Measurements from ENCODE around the gene IL15RA. TPM values are rescaled to one million over a fixed set of nuclear protein-coding genes. Genes with fewer than 3 reads are reported as not detected.
"Not testable (repeated sequence)": the region's sequence is repeated elsewhere in the genome, so short reads cannot be mapped to it uniquely, and the experiment has no call there.

The IL15RA gene
- total RNA-seq, 1 donor from 2014 or later = 24.8 TPM

- TF ChIP-seq, protein P1, sequence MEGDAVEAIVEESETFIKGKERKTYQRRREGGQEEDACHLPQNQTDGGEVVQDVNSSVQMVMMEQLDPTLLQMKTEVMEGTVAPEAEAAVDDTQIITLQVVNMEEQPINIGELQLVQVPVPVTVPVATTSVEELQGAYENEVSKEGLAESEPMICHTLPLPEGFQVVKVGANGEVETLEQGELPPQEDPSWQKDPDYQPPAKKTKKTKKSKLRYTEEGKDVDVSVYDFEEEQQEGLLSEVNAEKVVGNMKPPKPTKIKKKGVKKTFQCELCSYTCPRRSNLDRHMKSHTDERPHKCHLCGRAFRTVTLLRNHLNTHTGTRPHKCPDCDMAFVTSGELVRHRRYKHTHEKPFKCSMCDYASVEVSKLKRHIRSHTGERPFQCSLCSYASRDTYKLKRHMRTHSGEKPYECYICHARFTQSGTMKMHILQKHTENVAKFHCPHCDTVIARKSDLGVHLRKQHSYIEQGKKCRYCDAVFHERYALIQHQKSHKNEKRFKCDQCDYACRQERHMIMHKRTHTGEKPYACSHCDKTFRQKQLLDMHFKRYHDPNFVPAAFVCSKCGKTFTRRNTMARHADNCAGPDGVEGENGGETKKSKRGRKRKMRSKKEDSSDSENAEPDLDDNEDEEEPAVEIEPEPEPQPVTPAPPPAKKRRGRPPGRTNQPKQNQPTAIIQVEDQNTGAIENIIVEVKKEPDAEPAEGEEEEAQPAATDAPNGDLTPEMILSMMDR (IDR thresholded peaks at IDR 0.05) = no peak
- no peak overlapping the region for H3K4me3 ChIP-seq
- no peaks in the 10 kb centered on the region for H3K4me1 ChIP-seq
- intact Hi-C loops (cut with DNase I) = no loop called here
- no peak for DNase-seq (ENCODE audit: low spot score in 2 of 2)
- H3K27me3 ChIP-seq = no peaks in the 10 kb centered on the region
- H3K9me3 ChIP-seq = no peaks in the 10 kb centered on the region
- peaks cover under 1 to 4% of the 10 kb centered on the region in 2 donors for H3K36me3 ChIP-seq
- no peak overlapping the region for H3K27ac ChIP-seq
Measured at GRCh38 chr10:5968037-5968680, 9.2 kb downstream of the IL15RA start.

DNA sequence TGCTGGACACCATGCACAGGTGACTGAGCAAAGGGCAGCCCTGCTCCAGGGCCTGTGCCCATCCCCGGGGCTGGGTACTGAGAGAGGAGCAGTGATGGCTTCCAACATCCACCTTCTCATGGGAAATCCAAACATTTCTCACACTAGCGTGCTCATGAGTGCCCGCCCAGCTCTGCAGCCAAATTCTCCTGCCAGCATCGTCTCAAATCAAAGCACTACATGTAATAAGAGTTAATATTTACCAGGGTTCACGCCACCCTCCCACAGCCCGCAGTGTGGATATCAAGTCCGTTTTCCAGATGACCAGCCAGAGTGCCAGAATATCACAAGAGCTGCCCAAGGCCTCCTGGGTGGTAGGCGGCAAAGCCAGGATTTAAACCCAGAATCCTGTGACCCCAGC lies 12.1 kb downstream of the IL15RA start:
- Histone ChIP-seq H3K9me3 (no peaks in the 10 kb centered on the region), H3K36me3 (peaks cover 6 to 15% of the 10 kb centered on the region in 2 donors), H3K4me1 (no peaks in the 10 kb centered on the region), H3K4me3 (no peak overlapping the region), H3K27ac (no peak overlapping the region), H3K27me3 (no peaks in the 10 kb centered on the region)
- intact Hi-C loops (cut with DNase I) = no loop called here
- peak in 1 of 2 donors; percentile 45 for DNase-seq (ENCODE audit: low spot score in 2 of 2)
- TF ChIP-seq, protein P1 (IDR thresholded peaks at IDR 0.05) = no peak

- H3K27me3 ChIP-seq = no peaks in the 10 kb centered on the region
- TF ChIP-seq, protein P1 (IDR thresholded peaks at IDR 0.05) = no peak
- DNase-seq (ENCODE audit: low spot score in 2 of 2) = peak in 1 of 2 donors; percentile 56
- H3K36me3 ChIP-seq = peaks cover 6 to 20% of the 10 kb centered on the region in 2 donors
- H3K9me3 ChIP-seq = no peaks in the 10 kb centered on the region
- no peak overlapping the region for H3K4me3 ChIP-seq
- no peaks in the 10 kb centered on the region for H3K4me1 ChIP-seq
- no peak overlapping the region for H3K27ac ChIP-seq
- intact Hi-C loops (cut with DNase I) = no loop called here
Measured at GRCh38 chr10:5964736-5965135, 12.6 kb downstream of the IL15RA start.

DNA sequence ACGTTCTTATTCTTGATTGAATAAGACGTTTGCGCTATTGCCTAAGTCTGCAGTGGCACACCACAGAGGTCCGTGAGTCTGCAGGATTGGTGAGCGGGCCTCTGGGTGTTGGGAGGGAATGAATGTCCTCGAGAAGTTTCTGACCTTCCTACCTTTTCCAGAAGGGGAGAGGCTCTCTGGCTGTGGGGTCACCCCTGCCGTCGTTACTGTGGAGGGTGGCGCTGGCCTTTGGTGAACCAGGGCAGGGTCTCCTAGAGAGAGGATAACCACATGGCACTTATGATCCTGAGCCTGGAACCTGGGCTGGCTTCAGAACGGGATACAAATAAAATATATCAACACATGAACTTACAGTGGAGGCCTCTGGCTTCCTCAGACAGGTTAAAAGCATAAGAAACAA lies 13.8 kb downstream of the IL15RA start:
- no peak overlapping the region for H3K27ac ChIP-seq
- H3K27me3 ChIP-seq = no peaks in the 10 kb centered on the region
- no peaks in the 10 kb centered on the region for H3K4me1 ChIP-seq
- intact Hi-C loops (cut with DNase I) = no loop called here
- H3K4me3 ChIP-seq = no peak overlapping the region
- peaks cover 12 to 23% of the 10 kb centered on the region in 2 donors for H3K36me3 ChIP-seq
- peak in 1 of 2 donors; percentile 45 for DNase-seq (ENCODE audit: low spot score in 2 of 2)
- H3K9me3 ChIP-seq = no peaks in the 10 kb centered on the region
- TF ChIP-seq, protein P1 (IDR thresholded peaks at IDR 0.05) = no peak

DNA sequence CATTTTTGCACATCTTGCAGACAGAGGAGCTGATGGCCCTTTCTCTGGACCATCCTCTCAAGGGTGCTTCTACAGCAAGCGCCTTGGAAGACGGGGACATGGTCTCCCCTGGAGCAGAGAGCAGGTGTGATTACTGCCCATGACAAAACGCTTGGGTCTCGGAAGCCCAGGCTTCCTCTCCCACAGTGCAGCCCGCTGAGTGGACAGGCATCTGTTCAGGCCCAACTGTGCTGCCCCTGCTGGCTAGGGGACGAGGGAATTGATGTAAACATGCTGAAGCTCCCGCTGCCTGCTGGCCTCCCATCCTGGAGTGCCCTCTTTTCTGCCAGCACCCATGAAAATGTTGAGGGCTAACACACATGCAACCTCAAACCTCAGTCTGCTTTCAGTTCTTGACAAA lies 14.3 kb downstream of the IL15RA start:
- Histone ChIP-seq H3K27me3 (no peaks in the 10 kb centered on the region), H3K9me3 (no peaks in the 10 kb centered on the region), H3K36me3 (peaks cover 12 to 23% of the 10 kb centered on the region in 2 donors), H3K27ac (no peak overlapping the region), H3K4me3 (no peak overlapping the region), H3K4me1 (no peaks in the 10 kb centered on the region)
- intact Hi-C loops (cut with DNase I) = no loop called here
- DNase-seq (ENCODE audit: low spot score in 2 of 2) = peak in 1 of 2 donors; percentile 39
- TF ChIP-seq, protein P1 (IDR thresholded peaks at IDR 0.05) = no peak

DNA sequence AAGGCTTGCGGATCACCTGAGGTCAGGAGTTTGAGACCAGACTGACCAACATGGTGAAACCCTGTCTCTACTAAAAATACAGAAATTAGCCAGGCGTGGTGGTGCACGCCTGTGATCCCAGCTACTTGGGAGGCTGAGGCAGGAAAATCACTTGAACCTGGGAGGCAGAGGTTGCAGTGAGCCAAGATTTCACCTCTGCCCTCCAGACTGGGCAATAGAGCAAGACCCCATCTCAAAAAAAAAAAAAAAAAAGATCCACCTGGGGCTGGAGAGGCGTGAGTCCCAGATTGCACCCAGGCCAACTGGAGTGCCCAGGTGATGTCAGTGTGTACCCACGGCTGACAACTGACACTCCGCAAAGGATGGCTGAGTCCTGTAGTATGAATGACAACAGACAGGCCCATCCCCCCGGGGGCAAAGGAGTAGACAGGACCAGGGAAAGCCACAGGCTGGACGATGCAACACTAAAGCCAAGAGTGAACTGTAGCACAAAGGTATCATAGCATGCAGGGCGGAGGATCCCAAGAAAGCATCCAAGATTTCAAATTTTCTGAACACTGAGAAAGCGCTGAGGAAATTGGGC lies 14.9 kb downstream of the IL15RA start:
- H3K27ac ChIP-seq; H3K4me1 ChIP-seq; H3K4me3 ChIP-seq; intact Hi-C loops (cut with DNase I); H3K27me3 ChIP-seq; H3K9me3 ChIP-seq: not testable (repeated sequence)
- H3K36me3 ChIP-seq = peaks cover 12 to 23% of the 10 kb centered on the region in 2 donors
- DNase-seq (ENCODE audit: low spot score in 2 of 2) = peak in 1 of 2 donors; percentile 50
